HFF-Myc (cell line): ENCODE results near the gene LSM14B.
"Not testable (repeated sequence)": the region's sequence is repeated elsewhere in the genome, so short reads cannot be mapped to it uniquely, and the experiment has no call there.

Experiments
- DNase-seq: peaks from one replicate; pipeline ENCODE4 v3.0.0-alpha.2; 2011; ENCODE audit warnings: low read depth; ENCODE audit errors: extremely low read depth
- H3K4me3 ChIP-seq: replicated peaks from 2 replicates; pipeline ENCODE4 v1.5.1; 2011; ENCODE audit warnings: low read depth, mild to moderate bottlenecking, control low read depth, low read length
- TF ChIP-seq, protein P1 (sequence below): IDR thresholded peaks from 2 replicates; pipeline ENCODE4 v1.5.1; 2012; ENCODE audit warnings: mild to moderate bottlenecking, low read depth, low read length, control low read depth; ENCODE audit errors: missing control alignments

LSM14B gene

DNA sequence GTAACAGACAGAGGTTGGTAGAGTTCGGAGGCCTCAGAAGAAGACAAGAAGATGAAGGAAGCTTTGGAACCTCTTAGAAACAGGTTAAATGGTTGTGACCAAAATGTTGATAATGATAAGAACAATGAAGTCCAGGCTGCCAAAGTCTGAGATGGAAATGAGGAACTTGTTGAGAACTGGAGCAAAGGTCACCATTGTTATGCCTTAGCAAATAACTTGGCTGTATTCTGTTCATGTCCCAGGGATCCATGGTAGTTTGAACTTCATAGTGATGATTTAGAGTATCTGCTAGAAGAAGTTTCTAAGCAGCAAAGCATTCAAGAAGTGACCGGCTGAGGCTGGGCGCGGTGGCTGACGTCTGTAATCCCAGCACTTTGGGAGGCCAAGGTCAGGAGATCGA is 11.1 kb upstream of the LSM14B start:
- no peak for DNase-seq
- TF ChIP-seq, protein P1, sequence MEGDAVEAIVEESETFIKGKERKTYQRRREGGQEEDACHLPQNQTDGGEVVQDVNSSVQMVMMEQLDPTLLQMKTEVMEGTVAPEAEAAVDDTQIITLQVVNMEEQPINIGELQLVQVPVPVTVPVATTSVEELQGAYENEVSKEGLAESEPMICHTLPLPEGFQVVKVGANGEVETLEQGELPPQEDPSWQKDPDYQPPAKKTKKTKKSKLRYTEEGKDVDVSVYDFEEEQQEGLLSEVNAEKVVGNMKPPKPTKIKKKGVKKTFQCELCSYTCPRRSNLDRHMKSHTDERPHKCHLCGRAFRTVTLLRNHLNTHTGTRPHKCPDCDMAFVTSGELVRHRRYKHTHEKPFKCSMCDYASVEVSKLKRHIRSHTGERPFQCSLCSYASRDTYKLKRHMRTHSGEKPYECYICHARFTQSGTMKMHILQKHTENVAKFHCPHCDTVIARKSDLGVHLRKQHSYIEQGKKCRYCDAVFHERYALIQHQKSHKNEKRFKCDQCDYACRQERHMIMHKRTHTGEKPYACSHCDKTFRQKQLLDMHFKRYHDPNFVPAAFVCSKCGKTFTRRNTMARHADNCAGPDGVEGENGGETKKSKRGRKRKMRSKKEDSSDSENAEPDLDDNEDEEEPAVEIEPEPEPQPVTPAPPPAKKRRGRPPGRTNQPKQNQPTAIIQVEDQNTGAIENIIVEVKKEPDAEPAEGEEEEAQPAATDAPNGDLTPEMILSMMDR: no peak
- no peak overlapping the region for H3K4me3 ChIP-seq

DNA sequence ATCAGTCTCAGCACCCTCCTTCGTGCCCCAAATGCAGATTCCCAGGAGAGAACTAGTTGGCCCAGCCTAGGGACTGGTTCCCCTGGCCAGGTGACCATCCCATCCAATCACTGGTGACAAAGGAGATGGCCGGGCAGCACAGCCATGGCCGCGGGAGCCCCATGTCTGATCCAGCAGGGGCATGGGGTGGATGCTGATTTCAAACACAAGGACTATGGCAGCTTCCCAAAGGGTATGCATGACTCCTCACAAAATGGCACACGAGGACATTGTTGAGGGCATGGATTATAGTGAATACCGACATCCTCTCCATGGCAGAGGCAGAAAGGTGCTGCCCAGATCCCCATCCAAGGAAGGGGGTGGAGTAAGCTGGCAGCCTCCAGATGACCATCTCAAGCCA is 9.9 kb upstream of the LSM14B start:
- no peak overlapping the region for H3K4me3 ChIP-seq
- no peak for DNase-seq
- TF ChIP-seq, protein P1: no peak

DNA sequence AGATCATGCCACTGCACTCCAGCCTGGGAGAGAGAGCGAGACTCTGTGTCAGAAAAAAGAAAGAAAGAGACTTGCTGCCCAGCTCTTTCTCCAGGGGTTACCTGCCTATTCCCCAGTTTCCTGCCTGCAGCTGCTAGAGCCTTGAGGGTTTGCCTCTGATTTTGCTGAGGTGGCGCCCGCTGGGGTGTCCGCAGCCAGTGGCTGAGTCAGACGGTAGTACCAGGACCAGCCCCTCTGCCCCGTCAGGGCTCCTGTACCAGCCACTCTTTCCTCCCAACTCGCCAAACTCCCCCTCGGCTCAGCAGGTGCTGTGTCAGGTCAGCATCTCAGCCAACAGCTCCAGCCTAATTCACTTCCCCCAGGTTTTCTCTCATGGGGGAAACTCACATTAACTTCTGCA is 7.4 kb upstream of the LSM14B start:
- TF ChIP-seq, protein P1: no peak
- no peak for DNase-seq
- H3K4me3 ChIP-seq: no peak overlapping the region

DNA sequence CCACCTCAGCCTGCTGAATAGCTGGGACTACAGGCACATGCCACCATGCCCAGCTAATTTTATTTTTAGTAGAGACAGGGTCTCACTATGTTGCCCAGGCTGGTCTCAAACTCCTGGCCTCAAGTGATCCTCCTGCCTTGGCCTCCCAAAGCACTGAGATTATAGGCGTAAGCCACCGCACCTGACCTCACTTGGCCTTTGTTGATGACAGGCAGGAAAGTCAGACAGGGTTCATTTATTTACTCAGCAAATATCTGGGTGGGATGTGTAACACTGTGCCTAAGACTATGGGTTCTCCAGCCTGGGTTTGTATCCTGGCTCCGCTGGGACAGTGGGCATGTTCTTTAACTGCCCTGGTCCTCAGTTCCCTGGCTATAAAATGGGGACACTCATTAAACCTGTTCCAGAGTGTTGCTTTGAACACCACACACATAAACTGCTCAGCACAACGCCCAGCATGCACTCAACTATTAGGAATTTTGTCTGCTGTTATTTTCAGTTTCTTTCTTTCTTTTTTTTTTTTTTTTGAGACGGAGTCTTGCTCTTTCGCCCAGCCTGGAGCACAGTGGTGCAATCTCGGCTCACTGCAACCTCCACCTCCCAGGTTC is 6.4 kb upstream of the LSM14B start:
- DNase-seq, H3K4me3 ChIP-seq: not testable (repeated sequence)

DNA sequence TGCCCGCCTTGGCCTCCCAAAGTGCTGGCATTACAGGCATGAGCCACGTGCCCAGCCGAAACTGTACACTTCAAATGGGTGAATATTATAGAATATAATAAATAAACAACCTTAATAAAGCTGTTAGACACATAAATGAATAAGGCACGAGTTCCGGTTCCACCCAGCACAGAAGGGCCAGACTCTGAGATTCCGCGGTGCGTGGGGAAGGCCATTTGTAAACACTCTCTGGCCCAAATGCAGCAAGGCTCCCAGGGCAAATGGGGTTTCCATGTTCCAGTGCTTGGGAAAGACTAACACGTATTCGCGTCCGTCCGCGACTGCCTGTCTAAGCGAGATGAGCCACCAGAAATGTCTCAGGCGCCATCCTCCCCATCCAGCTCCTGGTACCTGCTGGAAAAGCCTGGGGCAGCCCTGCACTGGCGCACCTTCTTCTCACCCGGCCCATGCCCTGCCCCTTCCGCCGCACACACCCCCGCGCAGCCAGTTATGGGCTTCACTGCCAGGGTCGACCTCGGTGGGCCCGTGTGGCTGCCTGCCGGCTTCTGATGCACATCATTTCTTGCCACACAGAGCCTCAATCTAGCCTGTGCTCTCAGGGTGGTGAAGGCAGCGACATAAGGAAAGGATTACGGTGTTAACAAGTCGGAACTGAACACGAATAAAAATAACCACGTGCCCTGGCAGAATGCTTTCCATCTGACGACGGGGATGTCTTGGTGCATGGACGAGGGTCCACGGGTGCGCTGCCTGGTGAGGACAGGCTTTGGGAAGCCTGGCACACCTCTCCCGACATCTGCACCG is 5.5 kb upstream of the LSM14B start:
- no peak for DNase-seq
- TF ChIP-seq, protein P1: no peak
- no peak overlapping the region for H3K4me3 ChIP-seq

DNA sequence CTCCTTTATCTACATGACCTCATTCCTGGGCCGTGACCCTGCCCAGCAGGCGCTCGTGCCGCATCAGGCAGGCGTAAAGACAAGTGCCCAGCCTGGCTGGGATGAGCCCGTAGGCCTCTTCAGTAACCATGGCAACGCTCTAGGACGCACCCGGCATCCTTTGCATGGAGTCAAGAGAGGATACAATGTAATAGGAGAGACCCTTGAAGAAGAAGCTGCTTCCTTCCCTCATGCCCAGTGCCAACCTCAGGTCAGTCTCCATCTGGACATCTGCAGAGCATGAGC is 5.0 kb upstream of the LSM14B start:
- no peak for DNase-seq
- no peak overlapping the region for H3K4me3 ChIP-seq
- TF ChIP-seq, protein P1: no peak

DNA sequence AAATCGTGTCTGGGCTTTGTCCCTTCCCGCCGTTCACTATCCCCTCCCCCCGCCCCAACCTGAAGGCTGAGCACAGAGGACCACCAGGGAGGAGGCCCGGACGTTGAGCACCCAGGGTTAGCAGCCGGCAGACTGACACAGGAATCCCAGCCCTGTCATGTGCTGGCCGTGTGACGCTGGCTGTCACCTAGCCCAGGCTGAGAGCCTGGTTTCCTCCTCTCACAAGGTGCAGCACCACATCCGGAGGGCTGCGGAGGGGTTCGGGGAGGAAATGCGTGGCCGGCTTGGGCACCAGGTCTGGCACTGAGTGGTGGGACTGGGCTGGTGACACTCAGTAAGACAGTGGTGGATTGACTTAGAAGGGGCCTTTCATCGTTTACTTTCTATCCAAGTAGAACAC is 4.6 kb upstream of the LSM14B start:
- TF ChIP-seq, protein P1: no peak
- no peak for DNase-seq
- no peak overlapping the region for H3K4me3 ChIP-seq
